ENCODE measurements around the gene SGCD.

The SGCD gene

DNA sequence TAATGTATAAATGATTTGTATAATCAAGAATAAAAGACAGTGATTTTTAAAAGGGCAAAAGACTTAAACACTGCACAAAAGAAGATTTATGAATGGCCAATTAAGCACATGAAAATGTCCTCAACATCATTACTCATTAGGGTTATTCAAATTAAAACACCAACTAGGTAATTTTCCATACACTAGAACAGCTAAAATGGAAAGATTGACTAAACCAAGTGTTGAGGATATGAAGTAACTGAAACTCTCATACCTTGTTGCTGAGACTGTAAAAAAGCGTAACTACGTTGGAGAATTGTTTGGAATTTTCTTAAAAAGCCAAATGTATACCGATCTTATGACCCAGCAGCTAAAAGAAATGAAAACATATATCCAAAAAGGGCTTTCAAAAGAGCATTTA lies 144.9 kb downstream of the SGCD start:
- DNase-seq: no peak

DNA sequence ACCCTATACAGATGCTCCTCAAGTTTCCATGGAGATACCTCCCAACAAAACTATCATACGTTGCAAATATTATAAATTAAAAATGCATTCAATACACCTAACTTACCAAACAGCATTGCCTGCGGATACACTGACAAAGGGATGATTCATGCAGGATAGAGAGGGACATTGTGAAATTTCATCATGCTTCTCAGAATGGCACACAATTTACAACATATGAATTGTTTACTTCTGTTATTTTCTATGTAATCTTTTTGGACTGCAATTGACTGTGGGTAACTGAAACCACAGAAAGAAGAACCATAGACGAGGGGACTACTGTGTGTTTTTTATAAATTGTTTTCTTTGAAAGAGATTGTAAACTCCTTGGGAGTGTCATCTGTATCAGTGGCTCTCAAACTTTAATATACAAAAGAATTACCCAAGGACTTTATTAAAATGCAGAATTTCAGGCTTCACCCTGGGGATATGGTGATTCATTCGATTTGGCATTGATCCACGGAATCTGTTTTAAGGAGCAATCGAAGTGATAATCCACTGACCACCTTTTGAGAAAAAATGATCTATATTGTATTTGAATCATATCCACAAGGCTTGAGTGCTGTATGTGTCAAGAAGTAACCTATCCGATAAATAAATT lies 146.4 kb downstream of the SGCD start:
- peak in 1 of 2 donors; percentile 10 for DNase-seq

DNA sequence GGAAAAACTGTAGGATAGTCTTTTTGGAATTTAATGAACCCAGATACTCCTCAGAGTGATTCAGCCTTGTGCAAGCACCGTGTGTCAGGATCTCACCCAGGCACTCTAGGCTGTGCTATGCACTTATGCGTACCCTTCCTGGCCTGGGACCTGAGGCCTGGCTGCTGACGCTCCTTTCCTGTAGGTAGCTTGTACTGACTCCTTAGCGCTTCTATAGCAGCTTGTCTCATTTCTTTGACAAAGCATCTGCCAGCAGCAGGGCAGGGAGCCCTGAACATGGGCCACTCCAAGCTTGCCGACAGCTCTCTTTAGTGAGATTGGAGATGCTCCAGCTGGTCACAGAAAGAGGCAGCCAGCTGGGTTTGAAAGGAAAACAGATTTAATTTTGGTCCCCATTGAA lies 147.3 kb downstream of the SGCD start:
- DNase-seq: no peak

DNA sequence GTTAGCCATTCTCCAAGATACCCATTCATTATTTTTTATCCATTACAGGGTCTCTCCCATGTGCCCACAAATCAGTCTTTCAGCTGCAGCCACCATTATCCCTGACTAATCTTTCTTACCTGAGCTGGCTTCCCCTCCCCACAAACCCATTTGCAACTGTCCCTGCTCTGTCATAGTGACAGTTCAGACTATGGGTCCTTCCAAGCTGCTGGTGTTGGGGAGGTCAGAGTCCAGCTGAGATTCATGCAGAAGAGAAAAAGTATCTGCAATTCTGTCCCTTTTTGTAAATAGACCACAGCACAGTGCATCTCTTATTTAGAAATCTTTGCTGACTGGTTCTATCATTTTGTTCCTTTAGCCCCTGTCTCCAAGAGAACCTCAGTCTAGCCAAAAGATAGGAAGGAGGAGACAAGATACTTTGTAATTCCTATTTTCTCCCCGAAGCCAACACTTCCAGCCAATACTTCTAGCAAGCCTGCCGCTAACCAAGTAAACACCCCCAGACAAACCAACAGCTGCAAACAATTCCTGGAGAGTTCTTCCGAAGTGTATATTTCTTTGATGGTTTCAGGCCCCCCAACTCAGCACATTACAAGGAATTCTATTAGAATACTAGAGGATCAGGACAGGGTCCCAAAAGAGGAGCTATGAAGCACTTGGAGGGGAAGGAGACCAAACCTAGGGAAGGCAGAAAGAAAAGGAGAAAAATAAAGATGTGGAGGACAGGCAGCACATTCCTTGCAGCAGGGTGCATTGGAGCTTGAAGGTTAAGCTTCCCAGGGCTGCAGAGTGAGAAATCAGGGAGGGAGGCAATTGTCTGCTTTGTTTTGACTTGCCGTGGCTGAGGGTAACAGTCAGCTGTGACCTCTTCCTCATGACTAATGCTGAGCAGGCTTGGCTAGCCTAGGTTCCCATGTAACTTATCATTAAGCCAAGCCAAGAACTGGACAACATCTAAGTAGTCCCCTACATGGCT lies 148.5 kb downstream of the SGCD start:
- no peak for DNase-seq

DNA sequence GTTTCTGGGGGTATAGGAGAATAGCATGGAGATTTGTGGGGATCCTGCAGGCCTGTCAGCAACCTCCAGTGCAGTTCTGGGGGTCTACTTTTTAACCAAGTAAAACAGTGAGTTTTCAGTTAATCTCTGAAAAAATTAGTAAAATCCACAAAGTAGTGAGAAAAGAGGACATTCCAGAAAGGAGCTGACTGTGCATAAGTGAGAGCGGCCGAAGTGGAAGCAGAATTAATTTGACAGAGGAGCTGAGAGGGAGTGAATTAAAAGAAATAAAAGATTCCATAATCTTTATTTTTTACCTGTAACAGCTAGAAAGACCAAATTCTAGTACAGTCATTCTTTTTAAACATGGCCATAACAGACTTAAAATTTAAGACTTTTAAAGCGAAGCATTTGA lies 149.2 kb downstream of the SGCD start:
- no peak for DNase-seq

DNA sequence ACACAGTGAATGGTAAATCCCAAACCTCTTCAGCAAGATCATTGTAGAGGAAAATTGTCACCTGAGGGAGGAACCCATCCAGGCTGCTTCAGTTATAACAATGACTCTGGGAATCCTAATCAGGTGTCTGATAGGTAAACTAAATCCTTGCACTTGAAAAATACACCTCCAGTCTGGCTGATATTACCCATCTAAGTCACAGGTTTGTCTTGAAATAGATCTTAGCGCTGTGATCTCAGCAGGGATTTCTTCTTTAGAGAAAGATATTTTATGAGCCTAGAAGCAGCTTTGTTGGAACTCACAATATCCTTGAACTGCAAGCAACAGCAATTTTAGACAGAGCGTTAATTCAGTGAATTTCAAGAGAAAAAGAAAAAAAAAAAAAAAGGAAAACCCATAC lies 149.7 kb downstream of the SGCD start:
- no peak for DNase-seq

DNA sequence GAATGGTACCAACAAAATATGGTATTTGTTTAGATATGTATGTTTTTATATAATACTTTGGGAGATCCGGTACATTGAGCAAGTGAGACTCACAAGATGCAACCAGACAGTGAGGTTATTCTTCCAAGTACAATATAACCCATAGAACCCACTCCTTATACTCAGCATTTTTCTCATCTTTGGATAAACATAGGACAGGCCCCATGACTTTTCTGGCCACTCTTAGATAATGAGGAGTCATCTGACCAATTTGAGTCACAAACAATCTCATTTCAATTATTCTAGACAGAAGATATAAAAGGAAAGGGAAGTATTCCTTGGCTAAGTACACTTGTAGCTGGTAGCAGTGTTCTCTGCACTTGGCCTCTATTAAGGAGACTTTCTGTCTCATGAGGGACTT lies 150.2 kb downstream of the SGCD start:
- no peak for DNase-seq

DNA sequence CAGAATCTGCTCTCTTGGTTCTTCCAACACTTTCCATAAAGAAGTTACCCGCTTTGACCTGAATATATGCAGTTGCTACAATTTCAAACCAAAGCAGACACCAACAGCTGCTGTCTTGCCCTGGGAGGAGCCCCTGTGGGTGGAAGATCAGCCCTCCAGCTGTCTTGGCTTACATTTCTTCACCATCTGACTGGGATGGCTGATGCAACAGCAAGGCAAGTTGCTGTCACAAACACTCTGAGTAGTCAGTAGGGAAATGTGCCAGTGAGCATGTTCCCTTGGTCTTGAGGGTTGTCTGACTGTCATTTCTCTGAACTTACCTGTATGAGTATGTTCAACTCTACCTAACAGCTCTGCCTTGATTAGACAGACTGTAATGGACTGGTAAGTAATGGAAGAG lies 152.9 kb downstream of the SGCD start:
- no peak for DNase-seq

DNA sequence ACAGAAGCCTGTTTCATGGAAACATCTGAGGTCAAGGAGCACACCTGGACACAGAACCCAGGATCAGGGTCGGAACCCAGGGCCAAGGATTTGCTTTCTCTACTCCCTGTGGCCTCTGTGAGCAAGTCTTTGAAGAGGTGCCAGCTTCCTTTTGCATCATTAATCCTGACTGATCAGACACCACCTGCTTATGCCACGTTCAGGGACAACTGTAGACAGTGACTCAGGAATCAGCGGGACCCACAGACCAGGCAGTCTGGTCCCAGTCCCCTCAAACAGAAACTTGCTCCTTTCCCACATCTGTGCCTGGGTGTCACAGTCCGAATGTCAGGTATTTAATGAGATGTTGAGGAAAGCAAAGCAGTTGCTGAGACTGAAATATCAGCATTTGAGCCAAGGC lies 154.8 kb downstream of the SGCD start:
- no peak for DNase-seq

DNA sequence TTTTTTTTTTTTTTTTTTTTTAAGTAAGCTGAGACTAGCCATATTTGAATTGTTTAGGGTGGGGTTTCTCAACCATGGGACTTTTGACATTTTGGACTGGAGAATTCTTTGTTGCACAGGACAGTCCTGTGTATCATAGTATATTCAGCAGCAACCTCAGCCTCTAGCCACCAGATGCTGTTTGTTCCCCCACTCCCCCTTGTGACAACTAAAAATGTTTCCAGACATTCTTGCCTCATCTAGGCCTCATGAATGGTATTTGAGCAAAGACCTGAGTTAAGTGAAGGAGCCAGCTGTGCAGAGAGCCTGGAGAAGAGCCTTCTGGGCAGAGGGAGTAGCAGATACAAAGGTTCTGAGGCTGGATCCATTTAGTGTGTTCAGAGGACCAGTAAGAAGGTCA lies 155.9 kb downstream of the SGCD start:
- no peak for DNase-seq

DNA sequence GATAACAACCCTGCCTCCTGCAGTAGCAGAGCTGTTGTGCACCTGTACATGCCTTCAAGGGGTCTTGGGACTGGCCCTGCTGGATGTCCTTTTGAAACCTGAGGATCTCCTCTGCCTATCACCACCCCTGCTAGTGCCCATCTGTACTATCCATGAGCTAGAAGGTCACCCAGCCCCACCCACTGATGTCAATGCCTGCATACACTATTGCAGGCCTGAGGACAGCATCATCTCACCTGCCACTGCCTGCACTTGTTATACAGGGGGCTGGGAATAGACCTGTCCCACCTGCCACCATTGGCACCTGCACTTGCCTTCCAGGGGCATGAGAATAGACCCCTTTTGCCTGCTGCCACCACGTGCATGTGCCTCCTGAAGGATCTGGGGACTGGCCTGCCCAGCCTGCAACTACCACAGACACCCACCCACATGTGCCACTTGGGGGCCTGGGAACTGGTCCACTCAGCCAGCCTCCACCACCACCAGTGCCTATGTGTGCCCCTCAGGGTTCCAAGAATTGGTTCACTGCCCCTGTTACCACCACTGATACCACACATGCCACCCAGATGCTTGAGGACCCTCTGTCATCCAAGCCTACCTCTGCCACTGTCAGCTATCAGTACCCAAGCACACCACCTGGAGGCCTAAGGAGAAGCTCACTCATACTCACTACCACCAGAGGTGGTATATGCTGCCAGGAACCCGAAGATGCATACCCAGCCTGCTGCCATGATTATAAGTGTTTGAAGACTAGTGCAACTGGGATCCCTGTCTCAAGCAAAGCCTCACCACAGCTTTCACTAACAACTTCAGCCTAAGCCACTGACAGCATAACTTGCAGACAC lies 159.7 kb downstream of the SGCD start:
- no peak for DNase-seq

DNA sequence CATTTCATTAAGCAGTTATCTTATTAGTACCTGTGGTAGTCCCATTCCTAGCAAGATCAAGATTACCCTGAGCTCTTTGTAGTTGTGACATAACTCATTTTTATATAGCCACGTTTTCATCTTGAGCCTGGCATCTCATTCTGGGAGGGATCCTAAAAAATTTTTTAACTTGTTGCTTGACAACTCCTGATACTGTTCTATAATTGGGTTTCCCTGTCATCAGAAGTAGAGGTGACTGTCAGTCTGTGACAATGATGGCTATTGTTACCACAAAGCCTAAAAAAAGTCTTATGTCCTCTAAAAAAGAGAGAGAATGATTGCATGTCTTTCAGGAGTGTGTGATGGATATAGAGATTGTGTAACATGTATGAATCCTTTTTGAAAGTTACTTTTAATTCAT lies 164.8 kb downstream of the SGCD start:
- no peak for DNase-seq

DNA sequence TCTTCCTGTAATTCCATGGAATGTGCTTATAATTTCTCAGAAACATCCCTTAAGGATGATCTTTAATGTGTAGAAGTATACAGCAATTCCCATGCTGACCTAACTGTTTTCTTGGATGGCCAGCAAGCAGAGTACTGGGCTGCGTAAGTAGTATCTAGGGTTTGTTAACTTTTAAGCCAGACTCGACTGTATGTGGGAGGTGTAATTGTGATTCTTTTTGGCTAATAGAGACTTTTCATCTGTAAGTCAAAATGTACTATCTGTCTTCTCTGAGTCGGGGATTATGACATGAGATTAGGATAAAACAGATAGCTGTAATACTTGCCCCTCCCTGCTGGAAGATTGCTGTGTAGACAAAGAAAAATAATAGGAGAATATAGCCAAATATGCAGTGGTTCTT lies 169.3 kb downstream of the SGCD start:
- no peak for DNase-seq

DNA sequence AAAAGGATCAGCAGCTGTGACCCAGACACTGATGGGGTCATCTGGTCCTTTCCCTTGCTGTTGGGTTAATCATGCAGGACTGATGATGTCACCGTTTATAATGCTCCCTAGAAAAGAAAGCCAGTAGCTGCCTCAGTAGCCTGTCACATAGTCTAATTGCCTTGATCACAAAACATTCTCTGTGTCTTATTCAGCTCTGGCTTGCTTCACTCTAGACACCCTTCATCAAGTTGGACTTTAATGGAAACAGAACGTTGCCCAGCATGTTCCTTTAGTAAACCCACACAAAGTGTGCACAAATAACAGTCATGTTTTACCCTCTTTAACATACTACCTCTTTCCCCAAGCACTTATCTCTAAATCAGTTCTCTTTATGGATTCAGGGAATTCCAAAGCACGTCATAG lies 170.8 kb downstream of the SGCD start:
- no peak for DNase-seq

DNA sequence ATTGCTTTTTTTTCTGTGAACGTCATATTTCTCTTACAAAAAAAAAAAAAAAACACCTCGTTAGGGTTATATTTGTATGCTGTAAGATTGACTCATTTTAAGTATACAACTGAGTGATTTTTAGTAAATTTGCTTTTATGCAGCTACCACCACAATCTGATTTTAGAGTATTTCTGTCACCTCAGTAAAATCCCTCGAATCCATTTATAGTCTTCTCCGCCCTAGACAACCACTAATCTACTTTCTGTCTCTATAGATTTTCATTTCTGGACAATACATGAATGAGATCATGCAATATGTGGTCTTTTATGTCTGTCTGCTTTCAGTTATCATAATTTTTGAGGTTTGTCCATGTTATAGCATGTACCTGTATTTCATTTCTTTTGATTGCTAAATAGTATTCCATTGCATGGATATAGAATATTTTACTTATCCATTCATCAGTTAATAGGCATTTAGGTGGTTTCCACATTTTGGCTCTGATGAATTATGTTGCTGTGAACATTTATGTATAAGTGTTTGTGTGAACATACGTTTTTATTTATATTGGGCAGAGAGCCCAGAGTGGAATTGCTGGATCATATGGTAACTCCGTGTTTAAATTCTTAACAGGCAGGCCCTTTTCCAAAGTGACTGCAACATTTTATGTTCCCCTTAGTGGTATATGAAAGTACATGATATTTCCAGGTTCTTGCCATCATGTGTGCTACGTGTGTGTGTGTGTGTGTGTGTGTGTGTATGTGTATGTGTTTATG lies 171.4 kb downstream of the SGCD start:
- no peak for DNase-seq

DNA sequence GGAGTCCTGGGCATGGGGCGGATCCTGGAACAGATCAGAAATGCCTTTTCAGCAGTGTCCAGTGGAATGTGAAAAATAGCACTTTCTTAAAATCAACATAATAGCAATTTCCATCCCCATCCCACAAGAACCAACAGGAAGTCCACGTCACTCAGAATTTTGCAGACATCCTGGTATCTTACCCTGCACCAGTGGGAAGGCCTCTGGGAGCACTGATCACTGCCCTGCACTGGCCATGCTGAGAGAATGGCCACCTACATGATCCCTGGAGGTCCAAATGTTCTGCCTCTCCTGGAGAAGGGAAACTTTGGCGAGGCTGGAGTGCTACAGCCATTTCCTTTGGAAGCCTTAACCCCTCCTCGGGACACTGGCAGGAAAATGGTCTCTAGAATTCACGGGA lies 173.8 kb downstream of the SGCD start:
- no peak for DNase-seq

DNA sequence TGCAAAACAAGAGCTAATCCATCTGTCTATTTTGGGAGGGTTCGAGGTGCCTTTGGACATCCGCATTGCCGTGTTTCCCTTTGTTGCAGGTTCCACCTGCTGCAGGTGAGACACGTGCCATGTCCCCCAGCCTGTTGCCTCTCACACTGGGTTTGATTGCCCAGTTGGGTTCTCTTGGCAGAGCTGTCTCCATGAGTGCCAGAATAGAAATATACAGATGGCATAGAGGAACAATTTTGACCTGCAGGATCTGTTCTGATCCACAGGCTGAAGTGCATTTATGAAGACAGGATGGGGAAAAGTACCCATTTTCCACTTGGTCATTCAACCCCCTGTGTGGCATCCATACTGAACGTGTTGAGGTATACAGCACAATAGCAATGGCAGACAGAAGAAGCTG lies 178.1 kb downstream of the SGCD start:
- no peak for DNase-seq

DNA sequence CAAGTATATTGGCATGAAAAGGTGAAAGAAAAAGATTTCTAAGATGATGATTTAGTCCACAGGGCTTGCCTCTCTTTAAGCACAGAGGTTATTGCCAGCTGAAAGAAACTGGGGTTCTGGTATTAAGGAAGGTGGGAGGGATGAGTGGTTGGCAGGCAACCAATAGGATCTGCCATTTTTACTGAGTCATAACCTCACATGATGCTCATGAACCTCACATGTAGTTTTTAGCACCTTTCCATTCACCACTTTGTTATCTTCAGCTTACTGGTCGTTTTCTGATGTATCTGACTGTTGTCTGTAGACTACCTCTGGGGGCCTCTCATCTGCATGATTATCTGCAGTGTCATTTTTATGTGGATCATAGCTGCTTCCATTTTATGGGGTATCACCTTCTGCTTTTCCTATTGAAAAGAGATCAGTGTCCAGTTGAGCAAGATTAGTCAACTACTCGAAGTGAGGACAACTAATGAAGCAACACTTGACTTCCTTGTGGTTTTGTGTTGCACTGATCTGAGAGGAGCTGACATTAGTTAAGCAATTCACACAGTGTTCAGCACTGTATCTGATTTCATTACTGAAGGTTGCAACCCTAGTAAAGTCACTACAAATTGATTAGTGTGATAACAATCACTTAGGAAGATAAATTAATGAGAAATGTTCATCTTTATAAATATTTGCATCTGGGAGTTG lies 186.3 kb downstream of the SGCD start:
- DNase-seq: peak in 1 of 2 donors; percentile 2

DNA sequence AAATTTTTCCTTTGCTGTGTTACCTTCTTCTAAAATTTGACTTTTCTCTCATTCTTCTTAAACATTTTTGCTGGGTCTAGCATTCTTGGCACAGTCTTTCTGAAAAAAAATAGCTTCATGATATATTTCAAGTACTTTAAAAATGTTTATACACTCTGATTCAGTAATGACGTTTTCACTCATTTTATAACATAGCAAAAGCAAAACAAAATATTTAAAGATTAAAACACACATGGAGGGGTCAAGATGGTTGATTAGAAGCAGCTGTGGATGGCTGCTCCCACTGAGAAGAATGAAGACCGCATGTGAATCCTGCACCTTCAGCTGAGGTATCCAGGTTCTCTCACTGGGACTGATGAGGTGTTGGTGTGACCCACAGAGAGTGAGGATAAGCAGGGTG lies 188.2 kb downstream of the SGCD start:
- no peak for DNase-seq

DNA sequence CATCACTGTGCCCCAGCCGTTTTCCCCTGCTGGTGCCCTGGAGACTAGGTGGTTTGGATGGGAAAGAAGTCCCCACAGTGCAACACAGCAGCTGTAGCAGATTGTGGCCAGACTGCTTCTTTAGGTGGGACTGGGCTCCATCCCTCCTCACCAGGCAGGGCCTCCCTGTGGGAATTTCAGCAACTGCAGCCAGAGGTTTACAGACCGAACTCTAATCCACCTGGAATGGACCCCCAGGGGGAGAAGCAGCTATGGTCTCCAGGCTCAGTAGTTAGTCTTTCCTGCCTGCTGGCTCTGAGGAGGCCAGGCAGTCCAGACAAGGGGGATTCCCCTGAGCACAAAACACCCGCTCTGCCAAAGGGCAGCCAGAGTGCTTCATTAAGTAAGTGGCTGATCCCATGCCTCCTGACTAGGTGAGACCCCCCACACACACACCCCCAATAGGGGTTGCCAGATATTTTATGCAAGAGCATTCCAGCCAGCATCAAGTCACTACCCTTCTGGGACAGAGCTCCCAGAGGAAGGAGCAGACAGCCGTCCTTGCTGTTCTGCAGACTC lies 188.9 kb downstream of the SGCD start:
- DNase-seq: no peak
